ENCODE data around the gene HMGXB3. TPM values are rescaled to one million over a fixed set of nuclear protein-coding genes. Genes with fewer than 3 reads are reported as not detected.

The HMGXB3 gene
- total and polyA plus RNA-seq, 2 of the 13 experiments (the other 11 are each of a cell fraction or from before 2014, with no cell fraction given): 18.8 to 23.8 TPM

GRCh38 chr5:150079909-150080461, 79.4 kb downstream of the HMGXB3 start:
- TF ChIP-seq ZNF770 (CRISPR knock-in tag; IDR thresholded peaks at IDR 0.05) (no peak), ZNF740 (CRISPR knock-in tag; IDR thresholded peaks at IDR 0.05) (no peak), ELF4 (CRISPR knock-in tag; IDR thresholded peaks at IDR 0.05; ENCODE audit: borderline replicate concordance) (no peak), RCOR2 (CRISPR knock-in tag; IDR thresholded peaks at IDR 0.05) (no peak), DRAP1 (CRISPR knock-in tag; IDR thresholded peaks at IDR 0.05) (no peak), RBM39 (IDR thresholded peaks at IDR 0.05; ENCODE audit: low read depth, low read length, poor library complexity, severe bottlenecking) (no peak), HES4 (CRISPR knock-in tag; IDR thresholded peaks at IDR 0.05; ENCODE audit: borderline replicate concordance) (no peak), HNF1A (IDR thresholded peaks at IDR 0.05; ENCODE audit: low read depth) (no peak), HNF1A (CRISPR knock-in tag; IDR thresholded peaks at IDR 0.05; ENCODE audit: borderline replicate concordance) (no peak), ISX (CRISPR knock-in tag; conservative IDR thresholded peaks at IDR 0.05) (no peak), ATAD3A (CRISPR knock-in tag; IDR thresholded peaks at IDR 0.05) (no peak), MED1 (CRISPR knock-in tag; IDR thresholded peaks at IDR 0.05) (no peak), PLRG1 (conservative IDR thresholded peaks at IDR 0.05) (no peak), ZNF512 (CRISPR knock-in tag; IDR thresholded peaks at IDR 0.05) (no peak)
- POLR2A ChIA-PET: no interaction called here
- Histone ChIP-seq H3K9me3 (ENCODE audit: low read length) (no peaks in the 10 kb centered on the region), H3K27me3 (ENCODE audit: control insufficient read depth in 1 of 2, insufficient read depth in 2 of 2, low read length in 2 of 2) (peaks cover 3 to 48% of the 10 kb centered on the region in 2 experiments; a peak in 4 of 5 replicates), H3K4me3 (replicated peaks in 1 of 3; ENCODE audit: insufficient read depth in 1 of 3, low read depth in 2 of 3, low read length in 3 of 3) (no peak overlapping the region), H3K79me2 (ENCODE audit: insufficient read depth, low read length) (no peaks in the 10 kb centered on the region), H3K4me2 (ENCODE audit: low read depth, low read length) (no peak overlapping the region), H2AFZ (ENCODE audit: low read length) (no peak overlapping the region), H3K27ac (ENCODE audit: extremely low read length, insufficient read depth, low read length) (no peak overlapping the region), H4K20me1 (ENCODE audit: insufficient read depth, low read length) (no peaks in the 10 kb centered on the region), H3K36me3 (replicated peaks in 1 of 2; ENCODE audit: control insufficient read depth in 1 of 2, insufficient read depth in 2 of 2, low read length in 2 of 2) (no peaks in the 10 kb centered on the region), H3K4me1 (ENCODE audit: insufficient read depth, low read length) (peaks cover 17% of the 10 kb centered on the region), H3K9ac (ENCODE audit: insufficient read depth, low read depth, low read length) (no peak overlapping the region)
- 70% methylated on average over 15 of the region's 19 CpGs for WGBS (ENCODE audit: low lambda C conversion rate)
- DNase-seq (ENCODE audit: low spot score) (no peak), ATAC-seq (no peak), FAIRE-seq (no peak)
- intact Hi-C loops (cut with micrococcal nuclease; ENCODE audit: unreplicated experiment) (no loop called here), in situ Hi-C loops (cut with HindIII; ENCODE audit: extremely low pct_ligation_motif_present, low pct_unique_long_range_greater_than_20kb) (no loop called here)
- BruUV-seq (replicated peaks): no TSS peak
- CTCF ChIA-PET (ENCODE audit: low intra/inter-chr PET ratio, low total read pairs): no interaction called here
